HepG2 (cell line): Measurements from ENCODE around the gene SLC6A12. TPM values are rescaled to one million over a fixed set of nuclear protein-coding genes. Genes with fewer than 3 reads are reported as not detected.

Source experiments
- ARNT ChIP-seq: fragments of 450-650 bp; IDR thresholded peaks from 2 replicates; pipeline ENCODE4 v1.6.1; 2017
- EP300 ChIP-seq, 3 experiments: sonication (generic) in 1 of 3; formaldehyde crosslinking in 1 of 3; IDR thresholded peaks; 2 replicates each; pipeline versions ENCODE4 v1.5.1 to v1.6.1; 2011 to 2020; ENCODE audit warnings: low read depth in 2 of 3, low read length in 2 of 3, borderline replicate concordance in 1 of 3, improper control_type of control experiment in 1 of 3, mild to moderate bottlenecking in 1 of 3, missing genetic modification reagents in 1 of 3, moderate library complexity in 1 of 3
- ETV6 ChIP-seq: sonication (generic); formaldehyde crosslinking; conservative IDR thresholded peaks from 2 replicates; pipeline ENCODE4 v1.4.0; 2020; ENCODE audit warnings: missing genetic modification reagents
- EZH2 ChIP-seq: conservative IDR thresholded peaks from 2 replicates; pipeline ENCODE4 v1.6.1; 2012; ENCODE audit warnings: mild to moderate bottlenecking, low read depth, low read length, moderate library complexity
- FOXK1 ChIP-seq: sonication (generic); formaldehyde crosslinking; IDR thresholded peaks from 2 replicates; pipeline ENCODE4 v1.4.0; 2020; ENCODE audit warnings: low read depth, missing genetic modification reagents, borderline replicate concordance
- FOXO1 ChIP-seq: sonication (generic); formaldehyde crosslinking; IDR thresholded peaks from 2 replicates; pipeline ENCODE4 v1.4.0; 2020; ENCODE audit warnings: missing genetic modification reagents
- HDAC2 ChIP-seq: sonication (generic); formaldehyde crosslinking; IDR thresholded peaks from 2 replicates; pipeline ENCODE4 v1.4.0; 2020; ENCODE audit warnings: missing genetic modification reagents
- KDM3A ChIP-seq: IDR thresholded peaks from 2 replicates; pipeline ENCODE4 v1.6.1; 2018; ENCODE audit warnings: low read depth, missing compliant biosample characterization
- KLF15 ChIP-seq: sonication (generic); formaldehyde crosslinking; IDR thresholded peaks from 2 replicates; pipeline ENCODE4 v1.8.1; 2023; ENCODE audit warnings: borderline replicate concordance, mild to moderate bottlenecking, inconsistent platforms, missing genetic modification reagents, mixed read lengths
- NFATC3 ChIP-seq: sonication (generic); formaldehyde crosslinking; IDR thresholded peaks from 2 replicates; pipeline ENCODE4 v1.5.1; 2020; ENCODE audit warnings: mild to moderate bottlenecking, missing genetic modification reagents
- NFIC ChIP-seq: IDR thresholded peaks from 2 replicates; pipeline ENCODE4 v1.6.1; 2012; ENCODE audit warnings: mild to moderate bottlenecking, low read length, inconsistent platforms
- POGK ChIP-seq: sonication (generic); formaldehyde crosslinking; conservative IDR thresholded peaks from 2 replicates; pipeline ENCODE4 v1.8.0; 2022; ENCODE audit warnings: mild to moderate bottlenecking, moderate library complexity, missing genetic modification reagents
- PRMT3 ChIP-seq: sonication (generic); formaldehyde crosslinking; IDR thresholded peaks from 2 replicates; pipeline ENCODE4 v1.8.1; 2022; ENCODE audit warnings: low read depth, mild to moderate bottlenecking, moderate library complexity, missing genetic modification reagents, borderline replicate concordance
- RARA ChIP-seq: IDR thresholded peaks from 2 replicates; pipeline ENCODE4 v1.6.1; 2016; ENCODE audit warnings: missing genetic modification reagents, missing compliant biosample characterization
- RBM39 ChIP-seq: fragments of 200-400 bp; formaldehyde crosslinking; IDR thresholded peaks from one replicate; pipeline ENCODE4 v1.6.1; 2018; ENCODE audit warnings: antibody characterized with exemption, mild to moderate bottlenecking, low read depth, low read length; ENCODE audit not compliant: poor library complexity, severe bottlenecking
- RNF219 ChIP-seq: sonication (generic); formaldehyde crosslinking; IDR thresholded peaks from 2 replicates; pipeline ENCODE4 v1.5.0; 2020; ENCODE audit warnings: mild to moderate bottlenecking, missing genetic modification reagents
- THAP8 ChIP-seq: sonication (generic); formaldehyde crosslinking; IDR thresholded peaks from 2 replicates; pipeline ENCODE4 v1.5.1; 2020; ENCODE audit warnings: missing genetic modification reagents, mild to moderate bottlenecking, borderline replicate concordance
- ZNF468 ChIP-seq: sonication (generic); formaldehyde crosslinking; IDR thresholded peaks from 2 replicates; pipeline ENCODE4 v1.8.0; 2022; ENCODE audit warnings: mild to moderate bottlenecking, moderate library complexity, missing genetic modification reagents
- ZNF530 ChIP-seq: sonication (generic); formaldehyde crosslinking; IDR thresholded peaks from 2 replicates; pipeline ENCODE4 v1.5.0; 2020; ENCODE audit warnings: low read depth, mild to moderate bottlenecking, missing genetic modification reagents
- ZNF563 ChIP-seq: sonication (generic); formaldehyde crosslinking; IDR thresholded peaks from 2 replicates; pipeline ENCODE4 v1.8.0; 2022; ENCODE audit warnings: mild to moderate bottlenecking, moderate library complexity, missing genetic modification reagents
- ZNF570 ChIP-seq: sonication (generic); formaldehyde crosslinking; IDR thresholded peaks from 2 replicates; pipeline ENCODE4 v1.4.0; 2020; ENCODE audit warnings: mild to moderate bottlenecking, missing genetic modification reagents, borderline replicate concordance
- ZNF678 ChIP-seq: sonication (generic); formaldehyde crosslinking; IDR thresholded peaks from 2 replicates; pipeline ENCODE4 v1.4.0; 2020; ENCODE audit warnings: mild to moderate bottlenecking, missing genetic modification reagents
- ZNF841 ChIP-seq: sonication (generic); formaldehyde crosslinking; IDR thresholded peaks from 2 replicates; pipeline ENCODE4 v1.8.1; 2023; ENCODE audit warnings: missing genetic modification reagents, borderline replicate concordance
- ZSCAN12 ChIP-seq: sonication (generic); formaldehyde crosslinking; IDR thresholded peaks from 2 replicates; pipeline ENCODE4 v1.9.0; 2021; ENCODE audit warnings: mild to moderate bottlenecking, missing genetic modification reagents
- ZZZ3 ChIP-seq: sonication (generic); formaldehyde crosslinking; IDR thresholded peaks from 2 replicates; pipeline ENCODE4 v1.4.0; 2020; ENCODE audit warnings: missing genetic modification reagents, mild to moderate bottlenecking, borderline replicate concordance
- polyA plus RNA-seq, 8 experiments: library from polyadenylated mRNA; depleted of rRNA in 3 of 8; stranded (reverse) in 7 of 8; unstranded in 1 of 8; fragments of >200 nt; fragmentation: Illumina TruSeq in 4 of 8; extraction: Trizol in 4 of 8; gene quantifications; 2 replicates each; pipeline versions ENCODE4 v1.2.1 to v1.2.3, GENCODE V29; 2011 to 2016; ENCODE audit warnings: low read depth in 4 of 8, missing spikeins in 1 of 8, mixed read lengths in 1 of 8; ENCODE audit not compliant: insufficient read depth in 1 of 8
- total RNA-seq, 5 experiments: library from RNA; depleted of rRNA; stranded (reverse); fragments of >200 nt; fragmentation: Illumina TruSeq; extraction: Trizol; gene quantifications; 2 replicates each; pipeline ENCODE4 v1.2.3, GENCODE V29; 2016; ENCODE audit warnings: low read depth in 1 of 5

SLC6A12 gene
- total and polyA plus RNA-seq, 2 of the 13 experiments (the other 11 are each of a cell fraction or from before 2014, with no cell fraction given) = 3.7 to 18.8 TPM

- TF ChIP-seq POGK = peak; percentile 97
- peak; percentile 100 for TF ChIP-seq RARA (CRISPR knock-in tag)
- TF ChIP-seq ARNT = no peak
- TF ChIP-seq KDM3A (CRISPR knock-in tag) = peak; percentile 95
- peak; percentile 88; the same call in 1 of the 2 replicates for TF ChIP-seq KLF15 (CRISPR knock-in tag)
- 0 out of 2 replicates have a peak, but pooled peaks have one; percentile 55 for TF ChIP-seq ZZZ3 (CRISPR knock-in tag)
- TF ChIP-seq FOXK1 = peak; percentile 100
- TF ChIP-seq ETV6 = no peak; the same call in 1 of the 2 replicates
- TF ChIP-seq ZSCAN12 = no peak
- peak; percentile 33 for TF ChIP-seq RBM39
- peak; percentile 94; the same call in 1 of the 2 replicates for TF ChIP-seq ZNF678 (CRISPR knock-in tag)
- no peak for TF ChIP-seq THAP8 (CRISPR knock-in tag)
- 0 out of 2 replicates have a peak, but pooled peaks have one; percentile 20 for TF ChIP-seq RNF219
- peak; percentile 100 for TF ChIP-seq HDAC2 (CRISPR knock-in tag)
- no peak for TF ChIP-seq EZH2
- no peak; the same call in 1 of the 2 replicates for TF ChIP-seq ZNF563 (CRISPR knock-in tag)
- no peak for TF ChIP-seq ZNF530
- TF ChIP-seq PRMT3 (CRISPR knock-in tag) = no peak
- no peak for TF ChIP-seq ZNF570 (CRISPR knock-in tag)
- TF ChIP-seq NFATC3 (CRISPR knock-in tag) = no peak
- no peak; the same call in 1 of the 2 replicates for TF ChIP-seq ZNF841
- TF ChIP-seq NFIC = peak; percentile 95
- TF ChIP-seq FOXO1 = peak; percentile 99
- TF ChIP-seq ZNF468 (CRISPR knock-in tag) = peak; percentile 55; the same call in 1 of the 2 replicates
- peak; percentile 71 to 95; a peak in 3 of 4 replicates for TF ChIP-seq EP300 (IDR thresholded peaks at IDR 0.05; ENCODE audit: low read depth in 2 of 2, low read length in 2 of 2)
- peak; percentile 94 for TF ChIP-seq EP300 (CRISPR knock-in tag; IDR thresholded peaks at IDR 0.05; ENCODE audit: borderline replicate concordance)
Observed at GRCh38 chr12:210277-211141, 3.4 kb downstream of the SLC6A12 start (continued).
